HG03060 (cell line): ENCODE data around the gene SLC1A7.

Experiments used
- ATAC-seq: cut with Tn5 transposase; IDR thresholded peaks from one replicate; pipeline ENCODE4 v1.9.1; 2021; ENCODE audit warnings: low read depth, moderate number of reproducible peaks; ENCODE audit not compliant: unreplicated experiment

Gene SLC1A7

GRCh38 chr1:53078333-53079101 lies 63.9 kb downstream of the SLC1A7 start:
- ATAC-seq: no peak

DNA sequence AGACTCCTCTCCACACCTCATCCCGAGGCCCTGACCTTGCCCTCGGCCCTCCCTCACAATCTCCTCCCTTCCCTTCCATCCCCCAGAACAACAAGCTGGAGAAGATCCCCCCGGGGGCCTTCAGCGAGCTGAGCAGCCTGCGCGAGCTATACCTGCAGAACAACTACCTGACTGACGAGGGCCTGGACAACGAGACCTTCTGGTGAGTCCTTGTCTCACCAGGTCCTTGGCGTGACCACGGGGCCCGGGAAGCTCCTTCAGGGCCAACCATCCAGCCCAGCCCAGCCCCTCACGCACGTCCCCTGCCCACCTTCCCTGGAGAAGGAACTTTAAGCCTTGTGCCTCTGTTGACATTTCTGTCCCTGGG lies 64.9 kb downstream of the SLC1A7 start:
- no peak for ATAC-seq

GRCh38 chr1:53076721-53077598 lies 65.5 kb downstream of the SLC1A7 start:
- ATAC-seq: no peak

- ATAC-seq: no peak
Observed at GRCh38 chr1:53076165-53076564, 66.3 kb downstream of the SLC1A7 start.

- no peak for ATAC-seq
Observed at GRCh38 chr1:53075761-53076163, 66.7 kb downstream of the SLC1A7 start.

- ATAC-seq: no peak
Observed at GRCh38 chr1:53075206-53075605, 67.2 kb downstream of the SLC1A7 start.

DNA sequence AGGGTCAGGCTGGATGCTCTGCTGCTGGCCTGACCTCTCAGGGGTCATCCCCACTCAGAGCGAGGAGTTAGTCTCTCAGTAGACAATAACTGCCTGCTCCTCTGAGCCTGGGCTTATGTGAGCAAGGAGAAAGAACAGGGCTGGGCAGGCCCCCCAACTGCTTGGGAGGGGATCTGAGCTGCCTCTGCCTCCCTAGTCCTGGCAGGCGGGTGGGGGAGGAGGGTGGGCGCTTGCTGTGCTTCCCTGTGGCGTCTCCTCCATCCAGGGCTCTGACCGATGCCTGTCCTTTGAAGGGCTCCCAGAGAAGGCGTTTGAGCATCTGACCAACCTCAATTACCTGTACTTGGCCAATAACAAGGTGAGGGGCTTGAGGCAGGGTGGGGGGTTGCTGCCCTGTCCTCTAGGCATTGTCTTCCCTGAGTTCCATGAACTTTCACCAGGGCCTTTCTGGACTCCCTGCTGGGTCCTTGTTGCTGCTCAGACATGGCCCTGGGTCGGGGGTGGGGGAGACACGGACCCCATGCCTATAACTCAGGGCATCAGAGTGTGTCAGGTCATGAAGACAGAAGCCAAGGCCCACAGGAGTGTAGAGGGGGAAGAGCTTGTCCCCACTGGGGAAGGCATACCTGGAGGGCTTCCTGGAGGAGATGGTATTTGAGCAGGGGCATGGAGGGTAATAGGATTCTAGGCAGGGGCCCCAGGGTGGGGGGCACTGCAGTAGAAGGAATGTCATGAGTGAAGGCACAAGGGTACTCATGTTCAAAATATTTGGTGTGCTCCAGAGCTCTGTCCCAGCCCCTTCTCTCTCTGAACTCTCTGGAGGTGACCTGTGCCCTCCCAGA lies 67.9 kb downstream of the SLC1A7 start:
- ATAC-seq: no peak

DNA sequence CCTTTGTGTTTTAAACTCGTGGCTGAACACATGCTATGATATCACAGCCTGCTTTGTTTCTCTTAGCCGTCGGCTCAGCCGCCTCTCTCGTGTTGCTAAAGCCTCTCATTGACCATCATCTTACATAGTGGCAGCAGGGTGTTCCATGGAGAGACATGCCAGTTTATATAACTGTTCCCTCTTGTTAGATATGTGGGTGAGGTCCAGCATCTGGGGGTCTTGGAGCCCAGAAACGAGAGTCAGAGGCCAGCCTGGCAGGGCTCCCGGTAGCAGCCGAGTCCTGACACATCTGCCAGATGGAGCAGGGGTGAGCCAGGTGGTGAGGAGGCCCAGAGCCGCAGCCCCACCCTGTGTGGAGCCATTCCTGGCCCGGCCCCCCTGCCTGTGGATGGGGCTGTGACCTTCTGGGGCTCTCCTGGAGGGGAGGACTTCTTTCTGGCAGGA lies 68.5 kb downstream of the SLC1A7 start:
- no peak for ATAC-seq

GRCh38 chr1:53073287-53073686 lies 69.2 kb downstream of the SLC1A7 start:
- no peak for ATAC-seq

GRCh38 chr1:53071915-53072314 lies 70.5 kb downstream of the SLC1A7 start:
- ATAC-seq: no peak

- no peak for ATAC-seq
Observed at GRCh38 chr1:53071167-53071865, 71.1 kb downstream of the SLC1A7 start.

- no peak for ATAC-seq
Observed at GRCh38 chr1:53070621-53071020, 71.8 kb downstream of the SLC1A7 start.

DNA sequence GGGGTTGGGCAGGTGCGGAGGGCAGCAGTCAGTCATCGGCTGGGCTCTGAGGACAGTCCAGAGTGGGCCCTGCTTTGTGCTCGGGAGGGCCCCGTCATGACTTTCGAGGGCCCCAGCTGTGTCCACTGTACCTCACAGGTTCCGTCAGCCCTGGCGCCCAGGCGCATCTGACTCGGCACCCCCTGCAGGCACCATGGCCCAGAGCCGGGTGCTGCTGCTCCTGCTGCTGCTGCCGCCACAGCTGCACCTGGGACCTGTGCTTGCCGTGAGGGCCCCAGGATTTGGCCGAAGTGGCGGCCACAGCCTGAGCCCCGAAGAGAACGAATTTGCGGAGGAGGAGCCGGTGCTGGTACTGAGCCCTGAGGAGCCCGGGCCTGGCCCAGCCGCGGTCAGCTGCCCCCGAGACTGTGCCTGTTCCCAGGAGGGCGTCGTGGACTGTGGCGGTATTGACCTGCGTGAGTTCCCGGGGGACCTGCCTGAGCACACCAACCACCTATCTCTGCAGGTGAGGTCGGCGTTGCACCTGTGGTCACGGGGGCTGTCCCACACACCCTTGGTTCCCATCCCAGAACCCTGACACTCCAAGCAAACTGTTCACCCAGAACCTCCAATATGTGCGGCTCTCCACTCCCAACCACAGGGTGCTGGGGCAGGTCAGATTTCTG lies 72.6 kb downstream of the SLC1A7 start:
- ATAC-seq: no peak

- ATAC-seq: no peak
Observed at GRCh38 chr1:53069265-53069662, 73.2 kb downstream of the SLC1A7 start.

- no peak for ATAC-seq
Observed at GRCh38 chr1:53068314-53069099, 73.9 kb downstream of the SLC1A7 start.

DNA sequence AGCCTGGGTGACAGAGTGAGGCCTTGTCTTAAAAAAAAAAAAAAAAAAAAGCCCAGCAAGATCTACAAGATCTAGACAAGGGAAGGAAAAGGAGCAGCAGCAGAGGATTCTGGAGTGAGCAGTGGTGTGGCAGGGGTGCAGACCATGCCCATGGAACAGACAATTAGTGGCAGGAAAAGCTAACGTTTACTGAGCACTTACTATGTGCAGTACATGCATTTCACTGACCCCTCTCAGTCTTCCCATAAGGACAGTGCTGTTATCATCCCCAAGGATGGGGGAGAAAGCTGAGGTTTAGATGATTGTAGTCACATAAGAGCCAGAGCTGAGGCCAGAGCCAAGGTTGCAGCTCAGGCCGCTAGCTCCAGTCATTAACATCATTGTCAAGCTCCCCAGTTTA lies 74.6 kb downstream of the SLC1A7 start:
- no peak for ATAC-seq

GRCh38 chr1:53066891-53067738 lies 75.3 kb downstream of the SLC1A7 start:
- no peak for ATAC-seq

GRCh38 chr1:53066488-53066887 lies 76.0 kb downstream of the SLC1A7 start:
- no peak for ATAC-seq
